Stimulated activated CD8-positive, alpha-beta memory T cell treated with anti-CD3 and anti-CD28 coated beads, Interleukin-4, amount 100 ng/mL, for 24 hours (primary cell): ENCODE results near the gene FBXL4.

Experiments used
- DNase-seq: peaks from one replicate; pipeline ENCODE4 v3.0.0-alpha.2; 2020; ENCODE audit warnings: low read depth

FBXL4 gene

DNA sequence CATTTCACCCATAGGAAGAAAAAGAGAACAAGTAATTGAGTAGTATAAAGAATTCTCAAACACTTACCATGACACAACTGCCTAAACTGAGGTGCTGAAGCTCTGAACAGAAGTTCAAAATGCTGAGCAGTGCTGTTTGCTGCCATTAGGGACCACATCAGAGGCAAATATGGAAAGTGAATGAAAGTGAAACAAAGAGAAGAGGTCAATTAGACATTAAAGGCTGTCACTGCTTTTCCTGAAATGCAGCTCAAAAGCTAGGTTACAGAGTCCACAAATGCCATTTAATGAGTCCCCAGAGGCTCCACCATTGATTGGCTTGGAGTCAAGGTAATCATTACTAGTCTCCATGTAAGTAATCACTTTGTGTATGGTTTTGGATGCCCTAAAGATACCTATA, 67.3 kb downstream of the FBXL4 start:
- DNase-seq = no peak

DNA sequence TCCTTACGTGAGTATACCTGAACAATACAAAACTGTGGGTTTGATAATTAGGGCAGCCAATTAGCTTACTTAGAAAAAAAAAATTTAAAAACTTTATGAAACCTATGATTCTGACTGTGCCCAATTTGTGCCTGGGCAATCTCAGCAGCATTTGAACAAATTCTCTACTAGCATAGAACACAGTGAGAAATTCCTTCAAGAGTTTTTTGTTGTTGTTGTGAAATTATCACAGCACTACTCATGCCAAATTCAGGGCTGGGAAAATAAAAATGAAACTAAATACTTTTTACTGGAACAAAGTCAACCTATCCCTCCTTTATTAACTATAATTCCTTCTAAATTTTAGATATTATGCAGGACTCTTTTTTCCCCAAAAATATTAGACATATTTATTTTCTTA, 70.5 kb downstream of the FBXL4 start:
- DNase-seq = no peak

DNA sequence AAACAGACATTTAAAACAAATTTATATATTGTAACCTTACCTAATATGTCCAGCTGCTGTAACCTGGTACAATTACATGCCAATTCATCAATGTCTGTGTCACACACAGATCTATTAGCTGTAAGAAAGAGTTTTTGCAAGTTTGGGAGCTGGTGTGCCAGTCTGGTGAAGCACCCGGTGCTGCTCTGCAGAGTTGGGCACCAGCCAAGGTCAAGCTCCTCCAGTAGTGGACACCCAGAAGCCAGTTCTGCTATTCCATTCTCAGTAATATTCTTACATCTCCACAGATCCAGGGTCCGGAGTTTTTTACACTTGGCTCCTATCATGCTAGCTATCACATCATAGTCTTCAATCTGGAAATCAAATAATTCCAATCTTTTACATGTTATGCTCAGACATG, 72.4 kb downstream of the FBXL4 start:
- DNase-seq = no peak

DNA sequence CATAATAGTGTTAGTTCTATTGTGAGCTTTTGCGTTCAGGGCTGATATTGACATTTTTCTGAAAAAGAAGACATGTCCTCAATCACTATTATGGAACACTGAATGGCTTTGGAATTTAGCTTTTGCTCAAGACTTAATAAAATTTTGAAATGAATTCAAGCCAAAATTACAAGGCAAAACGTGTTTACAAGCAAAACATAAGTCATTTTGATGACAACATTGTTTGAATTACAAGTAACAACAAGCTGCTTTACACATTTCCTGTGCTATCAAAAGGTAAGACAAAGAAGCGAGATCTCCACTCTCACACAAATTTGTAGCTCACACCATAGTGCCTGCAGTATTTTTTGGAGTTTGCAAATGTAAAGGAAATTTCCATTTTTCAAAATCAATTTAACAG, 75.9 kb downstream of the FBXL4 start:
- DNase-seq = no peak

DNA sequence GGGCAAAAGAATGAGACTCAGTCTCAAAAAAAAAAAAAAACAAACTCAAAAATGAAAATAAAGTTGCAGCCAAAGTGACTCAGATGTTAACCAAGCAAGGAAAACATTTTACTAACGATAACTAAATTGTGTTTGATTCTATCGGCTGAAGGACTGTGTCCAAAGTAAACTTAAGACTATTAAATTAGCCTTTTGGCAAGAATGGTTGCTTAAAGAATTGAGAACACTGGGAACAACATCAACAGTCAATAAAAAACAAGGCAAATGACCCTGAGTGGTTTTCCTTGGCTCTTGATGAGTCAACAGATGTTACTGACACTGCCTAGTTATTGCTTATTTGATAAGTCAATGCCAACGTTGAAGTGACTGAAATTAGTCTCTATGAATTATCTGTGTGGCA, 76.7 kb downstream of the FBXL4 start:
- DNase-seq = no peak

DNA sequence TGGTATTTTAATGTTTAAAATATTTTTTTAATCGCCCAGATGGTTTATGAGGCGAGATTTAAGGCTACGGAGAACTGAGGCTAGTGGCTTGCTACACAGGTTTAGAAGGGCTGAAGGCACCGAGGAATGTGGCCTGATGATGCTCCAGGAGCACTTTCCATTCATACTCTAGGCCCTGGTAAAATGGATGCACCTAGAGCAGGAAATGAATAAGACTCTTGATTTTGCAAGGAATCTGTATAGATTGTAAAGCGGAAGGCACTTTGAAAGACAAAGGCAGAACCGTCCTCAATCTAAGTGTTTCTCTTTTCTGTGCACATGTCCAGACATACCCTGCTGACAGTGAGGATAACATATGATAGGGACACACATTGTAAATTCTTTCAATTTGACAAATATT, 83.2 kb downstream of the FBXL4 start:
- DNase-seq = no peak

DNA sequence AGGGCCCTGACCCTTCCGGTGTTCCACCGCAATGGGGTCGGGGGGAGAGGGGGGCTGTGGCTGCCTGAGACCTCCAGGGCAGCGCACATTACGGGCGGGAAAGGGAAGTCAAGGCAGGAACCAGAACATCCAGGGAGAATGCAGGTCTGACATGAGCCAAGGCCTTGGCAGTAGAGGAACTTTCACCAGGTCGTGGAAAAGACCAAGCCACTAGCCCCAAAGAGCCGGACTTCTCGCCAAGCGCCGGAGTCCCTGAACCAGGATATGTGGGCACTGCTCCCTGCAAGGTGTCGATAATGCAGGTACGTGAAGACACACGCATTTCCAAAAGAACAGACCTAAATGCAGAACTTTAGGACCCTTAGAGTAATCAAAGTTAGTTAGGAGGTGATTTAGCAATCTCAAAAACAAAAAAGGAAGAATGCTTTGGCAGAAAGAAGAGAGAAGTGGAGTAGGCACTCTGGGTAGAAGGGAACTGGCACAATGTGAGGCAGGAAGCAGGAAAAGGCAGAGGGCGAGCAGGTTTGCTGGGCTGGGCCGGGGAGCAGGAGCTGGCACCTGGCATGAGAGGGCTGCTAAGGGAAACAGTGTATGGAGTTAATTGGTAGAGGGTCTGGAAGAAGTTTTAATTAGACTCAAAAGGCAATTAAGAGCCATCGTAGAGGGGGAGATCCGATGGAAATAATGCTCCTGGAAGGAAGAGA, 99.1 kb downstream of the FBXL4 start:
- no peak for DNase-seq

DNA sequence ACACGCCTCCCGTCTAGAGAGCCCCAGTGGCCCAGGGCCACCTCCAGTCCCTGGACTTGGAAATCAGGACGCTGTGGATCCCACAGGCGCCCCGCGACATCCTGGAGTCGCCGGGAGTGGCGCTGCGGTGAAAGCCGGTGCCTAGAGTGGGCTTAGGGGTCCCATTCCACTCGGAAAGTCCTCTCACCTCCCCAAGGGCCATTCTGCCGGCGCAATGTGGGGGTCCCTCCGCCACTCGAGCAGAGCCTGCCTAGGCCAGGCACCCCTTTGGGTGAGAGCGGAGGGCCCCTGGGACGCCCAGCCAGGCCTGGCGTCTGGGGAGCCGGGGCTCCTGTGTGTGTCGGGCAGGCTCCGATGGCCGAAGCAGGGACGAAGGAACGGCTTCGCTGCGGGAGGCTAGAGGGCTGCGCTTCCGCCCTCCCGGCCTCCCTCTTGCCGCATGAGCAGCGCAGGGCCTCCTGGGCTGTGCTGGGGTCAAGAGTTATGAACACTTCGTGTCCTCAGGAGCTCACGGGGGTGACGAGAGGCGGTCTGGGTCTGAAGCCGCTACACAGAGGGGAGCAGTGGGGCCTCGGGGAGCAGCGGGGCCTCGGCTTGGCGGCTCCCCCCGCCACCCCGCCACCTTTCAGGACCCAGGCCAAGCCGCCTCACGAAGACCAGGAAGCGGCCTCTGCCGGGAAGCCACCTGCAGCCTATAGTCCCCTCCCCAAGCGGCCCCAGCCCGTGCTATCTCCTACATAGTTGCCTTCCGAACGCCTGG, 99.8 kb downstream of the FBXL4 start:
- no peak for DNase-seq

DNA sequence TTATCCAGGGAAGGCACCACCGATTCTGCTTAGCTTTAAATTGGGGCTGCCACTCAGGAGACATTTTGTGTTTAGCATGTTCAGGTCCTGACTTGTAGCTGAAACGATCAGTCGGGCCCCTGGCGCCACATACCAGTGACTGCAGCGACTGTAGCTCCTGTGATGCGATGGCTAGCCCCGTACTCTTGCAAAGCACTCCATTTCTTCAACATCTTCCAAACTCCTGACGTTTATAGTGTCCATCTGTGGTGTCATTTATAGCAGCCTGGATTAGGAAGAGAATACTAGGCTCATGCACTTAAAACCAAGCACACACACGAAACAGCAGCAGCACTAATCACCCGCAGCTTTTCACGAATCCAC, 100.3 kb downstream of the FBXL4 start:
- DNase-seq = no peak

DNA sequence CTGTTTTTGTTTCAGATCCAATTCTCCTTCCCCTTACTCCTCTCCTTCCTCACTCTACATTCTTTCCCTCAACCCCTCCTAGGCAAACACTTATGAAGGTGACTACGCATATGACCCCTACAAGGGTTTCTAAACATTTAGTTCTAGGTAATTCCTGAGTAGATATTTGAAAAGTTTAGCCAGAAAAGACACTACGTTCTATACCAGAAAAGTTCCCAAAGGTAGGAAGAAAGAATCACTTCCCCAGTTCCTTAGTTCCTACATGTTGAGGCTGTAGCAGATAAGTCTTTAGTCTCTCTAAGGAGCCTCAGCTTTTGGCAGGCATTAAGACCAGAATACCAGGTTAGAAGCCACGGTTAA, 101.7 kb downstream of the FBXL4 start:
- no peak for DNase-seq

DNA sequence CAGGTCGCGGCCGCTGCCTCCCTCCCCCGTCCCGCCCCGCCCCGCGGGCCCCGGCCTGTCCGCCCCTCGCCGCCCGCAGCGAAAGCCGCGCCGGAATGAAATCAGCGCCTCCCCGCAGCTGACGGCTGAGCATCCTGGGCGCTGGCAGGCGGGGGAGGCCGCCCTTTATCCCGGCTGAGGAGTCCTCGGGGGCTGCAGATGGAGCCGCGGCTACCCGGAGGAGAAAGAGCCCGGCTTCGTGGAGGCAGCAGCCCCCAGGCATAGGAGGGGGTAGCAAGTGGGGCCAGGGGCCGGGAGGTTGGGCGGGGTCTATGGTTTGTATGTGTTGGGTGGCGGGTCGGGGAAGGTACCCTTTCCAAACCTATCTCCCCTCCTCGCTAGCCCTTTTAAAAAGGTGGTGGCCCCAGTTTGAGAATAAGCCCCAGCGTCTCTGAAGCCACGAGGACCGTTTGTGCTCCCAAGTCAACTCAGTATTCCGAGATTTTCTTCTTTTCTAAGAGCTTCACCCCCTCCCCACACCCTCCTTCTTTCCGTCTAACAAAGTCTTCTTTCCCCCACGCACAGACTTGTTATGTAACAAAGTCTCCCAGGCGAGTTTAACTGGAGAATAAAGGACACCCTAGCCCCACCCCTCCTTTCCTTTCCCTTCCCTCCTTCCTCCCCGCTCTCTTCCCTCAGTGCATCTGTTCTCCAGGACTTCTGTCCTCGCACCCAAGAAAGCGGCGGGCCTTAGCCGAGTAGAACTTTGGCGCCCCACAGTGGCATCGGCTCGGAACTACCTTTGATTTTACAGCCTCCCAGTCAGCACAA, 102.3 kb downstream of the FBXL4 start:
- peak; percentile 50 for DNase-seq

DNA sequence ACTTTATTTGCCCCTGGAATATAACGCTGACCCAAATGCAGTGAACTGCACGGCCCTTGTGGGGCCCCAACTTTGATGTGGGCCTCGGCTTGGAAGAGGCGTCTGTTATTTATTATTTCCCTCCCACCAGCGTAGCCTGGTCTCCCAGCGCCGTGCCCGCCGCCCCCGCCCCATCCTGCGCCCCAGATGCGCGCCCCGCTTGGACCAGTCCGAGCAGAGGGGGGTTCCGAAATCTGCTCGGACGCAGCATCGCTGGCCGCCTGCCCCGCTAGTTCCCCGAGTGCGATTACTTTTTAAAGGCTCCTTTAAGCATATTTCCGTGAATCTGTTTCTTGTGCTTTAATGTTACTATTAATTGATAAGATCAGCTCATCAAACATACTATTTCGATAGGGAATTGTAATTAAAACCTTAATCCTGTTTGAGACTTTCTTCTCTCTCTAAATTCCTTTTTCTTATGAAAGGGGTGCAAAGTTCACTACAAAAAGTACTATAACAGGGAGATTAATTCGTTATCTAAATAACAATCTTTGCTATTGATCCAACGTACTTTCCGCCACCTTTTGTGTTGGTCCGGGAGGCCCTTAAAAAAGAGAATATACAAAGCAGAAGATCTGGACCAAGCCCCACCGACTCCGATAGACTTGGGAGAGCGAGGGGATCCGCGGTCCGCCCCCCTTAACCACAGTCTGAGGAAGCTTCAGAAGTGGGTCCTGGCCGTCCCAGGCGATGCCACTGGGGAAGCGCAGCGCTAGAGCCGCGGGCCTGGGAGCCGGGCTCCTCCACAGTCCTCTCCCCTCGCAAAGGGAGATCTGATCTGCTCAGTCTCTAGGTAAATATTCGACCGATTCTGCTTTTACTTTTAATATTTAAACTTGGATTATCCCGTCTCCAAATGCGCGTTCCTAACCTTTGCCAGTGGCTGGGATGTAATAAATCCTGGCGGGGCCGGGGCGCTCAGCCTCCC, 103.2 kb downstream of the FBXL4 start:
- no peak for DNase-seq

DNA sequence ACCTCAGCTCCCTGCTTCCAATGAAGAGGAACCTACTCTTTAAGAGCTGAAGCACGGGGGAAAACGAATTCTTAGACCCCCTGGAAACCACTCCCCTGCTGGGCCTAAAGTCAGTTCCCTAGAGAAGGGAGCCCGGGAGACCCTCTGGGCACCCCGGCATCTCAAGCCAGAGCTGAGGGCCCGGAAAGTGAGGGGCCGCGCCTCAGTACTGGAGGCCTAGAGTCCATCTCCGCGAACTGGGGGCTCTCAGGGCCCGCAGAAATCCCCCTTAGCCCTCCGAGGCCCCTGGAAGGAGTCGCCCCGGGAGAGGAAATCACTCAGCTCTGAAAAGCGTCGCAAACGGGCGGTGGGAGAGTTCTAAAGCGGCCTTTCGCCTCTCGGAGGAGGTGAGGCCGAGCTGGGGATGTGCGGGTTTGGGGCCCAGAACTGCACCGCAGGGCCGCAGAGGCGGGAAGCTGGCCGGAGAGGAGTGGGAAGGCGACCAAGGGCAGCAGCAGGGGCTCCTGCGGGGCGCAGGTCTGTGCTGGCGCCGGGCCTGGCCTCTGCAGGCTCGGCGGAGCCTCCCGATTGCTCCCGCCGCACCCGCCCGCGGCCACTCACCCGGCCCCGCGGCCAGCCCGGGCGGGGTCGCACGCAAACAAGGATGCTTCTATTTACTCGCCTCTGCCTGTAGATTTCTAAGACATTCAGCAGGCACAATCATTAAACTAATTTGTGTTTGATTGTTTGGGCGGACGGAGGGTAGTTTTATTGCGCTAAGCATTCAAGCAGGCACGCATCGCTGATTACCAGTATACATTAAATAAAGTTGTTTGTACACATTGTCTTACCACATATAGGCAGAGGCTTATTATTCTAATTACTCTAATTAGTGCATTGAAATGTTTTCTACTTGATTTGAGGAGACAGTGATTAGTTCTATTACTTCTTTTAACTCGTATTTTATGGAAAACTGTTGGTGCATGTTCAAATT, 104.2 kb downstream of the FBXL4 start:
- DNase-seq = no peak

DNA sequence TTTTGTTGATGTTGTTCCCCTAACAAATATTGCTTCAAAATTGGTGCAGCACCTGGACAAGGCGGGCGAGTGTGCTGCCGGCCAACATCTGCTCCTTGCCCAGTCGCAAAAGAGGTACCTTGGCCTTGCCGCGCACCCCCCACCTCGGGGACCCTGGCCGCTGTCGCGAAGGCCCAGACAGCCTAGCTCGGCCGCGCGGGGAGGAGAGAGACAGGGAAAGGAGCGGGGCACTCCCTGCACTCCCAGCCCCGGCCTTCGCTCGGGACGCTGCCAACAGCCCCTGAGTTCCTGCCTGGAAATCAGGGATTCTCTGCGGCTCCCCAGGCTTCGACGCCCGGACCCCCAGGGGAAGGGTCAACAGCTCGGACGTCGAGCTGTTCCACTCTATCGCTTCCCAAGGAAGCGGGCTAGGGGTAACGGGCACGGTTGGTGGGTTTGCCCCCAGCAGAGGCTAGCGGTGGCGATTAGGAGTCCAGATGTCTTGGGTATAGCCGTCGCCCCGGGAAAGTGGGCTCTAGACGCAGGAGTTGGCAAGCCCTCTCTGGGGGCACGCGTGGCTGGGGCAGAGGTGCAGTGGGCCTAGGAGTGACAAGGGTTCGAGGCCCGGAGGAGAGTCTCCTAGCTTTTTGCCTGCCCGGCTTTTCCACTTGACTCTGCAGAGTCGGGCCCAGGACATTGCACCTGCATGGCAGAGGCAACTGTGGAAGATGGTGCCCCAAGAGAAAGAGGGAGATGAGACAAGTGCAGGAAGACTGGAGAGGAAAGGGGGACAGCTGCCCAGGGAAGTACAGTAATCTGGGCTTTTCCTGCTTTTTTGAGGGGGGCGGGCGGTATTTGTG, 105.2 kb downstream of the FBXL4 start:
- no peak for DNase-seq

DNA sequence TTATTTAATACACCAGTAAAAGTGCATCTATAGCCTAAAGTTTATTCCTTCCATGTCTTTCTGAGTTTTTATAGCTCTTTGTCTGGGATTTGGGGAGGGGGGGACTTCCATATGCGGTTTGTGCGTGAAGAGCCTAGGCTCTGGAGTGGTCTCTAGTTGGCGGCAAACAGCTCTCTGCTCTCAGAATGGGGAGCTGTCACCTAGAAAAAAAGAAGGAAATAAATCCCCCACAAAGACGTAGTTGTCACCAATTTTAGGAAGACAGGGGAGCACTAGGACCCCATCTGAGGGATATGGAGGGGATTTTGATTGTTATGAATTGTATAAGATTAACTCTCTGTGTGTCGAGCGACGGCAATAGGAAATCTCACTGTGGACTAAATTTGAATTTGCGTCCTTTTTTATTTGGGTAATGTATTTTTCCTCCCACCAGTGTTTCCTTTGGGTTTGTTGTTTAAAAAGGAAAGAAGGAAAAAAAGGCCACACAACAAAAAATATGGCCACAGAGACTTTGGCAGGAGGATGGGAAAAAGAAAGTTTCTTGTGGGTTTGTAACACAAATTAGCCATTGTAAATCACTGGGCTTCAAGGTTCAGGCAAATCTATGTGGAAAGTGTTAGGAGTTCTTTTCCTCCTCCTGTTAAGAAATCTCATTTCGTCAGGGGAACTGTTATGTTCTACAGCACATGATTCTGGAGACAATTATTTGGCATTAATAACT, 106.0 kb downstream of the FBXL4 start:
- DNase-seq = no peak

DNA sequence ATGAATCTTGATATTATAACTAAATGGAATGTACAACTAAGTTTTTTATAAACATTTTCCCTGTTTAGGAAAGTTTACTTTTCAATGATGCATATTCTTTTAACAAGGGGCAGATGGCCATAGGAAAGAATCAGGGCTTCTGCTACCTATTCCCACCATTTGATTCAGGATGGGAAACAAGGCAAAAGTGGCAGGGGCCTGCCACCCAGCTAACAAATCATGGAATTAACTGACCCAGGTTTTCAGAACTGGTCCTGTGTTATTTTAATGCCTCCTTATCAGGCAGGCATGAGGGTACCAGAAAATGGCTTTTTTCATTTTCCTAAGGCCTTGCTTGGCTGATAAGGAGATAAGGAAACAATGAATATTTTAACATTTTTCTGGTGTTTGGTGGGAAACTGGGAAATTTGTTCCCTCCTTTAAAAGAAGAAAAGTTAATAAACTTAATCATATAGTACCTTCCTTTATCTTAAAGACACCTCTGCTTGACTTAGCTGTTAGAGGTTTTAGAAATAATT, 106.7 kb downstream of the FBXL4 start:
- DNase-seq = no peak

DNA sequence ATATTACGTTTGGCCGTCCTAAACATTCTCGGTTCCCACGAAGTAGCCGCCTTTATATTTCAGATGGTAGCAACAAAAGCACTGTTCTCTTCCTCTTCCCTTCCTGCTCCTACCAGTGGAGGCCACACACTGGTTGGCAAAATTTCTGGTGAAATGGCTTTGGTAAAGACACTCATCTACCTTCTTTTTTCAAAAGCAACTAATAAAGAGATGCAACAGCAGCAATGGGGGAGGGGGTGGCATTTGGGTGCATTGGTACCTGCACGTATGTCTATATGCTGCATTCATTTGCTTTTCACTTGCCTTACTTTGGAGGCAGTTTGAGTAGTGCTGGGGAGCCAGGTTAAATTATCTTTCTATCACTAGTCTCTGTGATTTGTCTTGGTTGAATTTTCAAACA, 107.4 kb downstream of the FBXL4 start:
- DNase-seq = no peak

DNA sequence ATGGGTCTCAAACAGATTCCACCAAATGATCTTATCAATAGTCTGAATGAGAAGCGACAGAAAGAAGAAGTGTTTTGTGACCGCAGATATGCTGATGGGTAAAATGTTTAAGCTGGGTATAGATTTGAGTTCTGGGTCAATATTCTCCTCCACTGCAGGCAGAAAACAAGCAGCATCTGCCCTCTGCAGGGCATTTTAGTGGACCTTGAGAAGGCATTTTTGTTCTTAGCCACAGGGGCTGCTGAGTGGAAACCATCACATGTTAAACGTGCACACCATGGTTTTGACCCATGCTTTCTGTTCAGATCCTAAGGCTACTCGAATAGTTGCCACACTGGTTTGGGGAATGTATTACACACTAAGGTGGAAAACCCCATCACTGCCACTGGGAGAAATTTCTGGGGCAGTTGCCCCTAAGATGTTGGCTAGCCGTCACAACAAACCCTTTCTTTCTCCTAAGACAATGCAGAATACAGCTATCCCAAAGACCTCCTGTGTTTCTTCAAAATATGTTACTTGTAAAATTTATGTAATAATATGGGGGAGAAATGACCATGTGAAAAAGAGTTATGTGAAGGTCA, 107.9 kb downstream of the FBXL4 start:
- no peak for DNase-seq

DNA sequence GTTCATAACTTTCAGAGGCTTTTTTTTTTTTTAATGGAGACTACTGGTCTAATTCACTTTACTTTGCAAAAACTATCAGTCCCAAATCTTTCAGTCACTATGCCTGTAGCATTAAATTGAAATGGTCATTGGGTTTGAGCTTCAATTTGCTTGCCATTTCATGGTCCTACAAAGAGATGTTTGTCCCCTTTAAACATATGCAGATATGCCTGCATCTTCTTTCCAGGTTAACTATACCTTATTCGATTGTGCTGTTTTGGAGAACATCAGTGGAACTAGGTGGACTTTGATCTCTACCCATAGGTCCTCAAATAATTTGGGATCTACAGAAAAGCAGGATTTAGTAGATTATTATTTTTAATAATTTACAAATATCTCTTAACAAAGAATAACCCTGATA, 108.8 kb downstream of the FBXL4 start:
- no peak for DNase-seq
